ENCODE results near the gene KIF16B. TPM values are rescaled to one million over a fixed set of nuclear protein-coding genes. Genes with fewer than 3 reads are reported as not detected.

KIF16B gene
- total and polyA plus RNA-seq, 7 donors = 18.9 to 49.7 (median 22.4) TPM

DNA sequence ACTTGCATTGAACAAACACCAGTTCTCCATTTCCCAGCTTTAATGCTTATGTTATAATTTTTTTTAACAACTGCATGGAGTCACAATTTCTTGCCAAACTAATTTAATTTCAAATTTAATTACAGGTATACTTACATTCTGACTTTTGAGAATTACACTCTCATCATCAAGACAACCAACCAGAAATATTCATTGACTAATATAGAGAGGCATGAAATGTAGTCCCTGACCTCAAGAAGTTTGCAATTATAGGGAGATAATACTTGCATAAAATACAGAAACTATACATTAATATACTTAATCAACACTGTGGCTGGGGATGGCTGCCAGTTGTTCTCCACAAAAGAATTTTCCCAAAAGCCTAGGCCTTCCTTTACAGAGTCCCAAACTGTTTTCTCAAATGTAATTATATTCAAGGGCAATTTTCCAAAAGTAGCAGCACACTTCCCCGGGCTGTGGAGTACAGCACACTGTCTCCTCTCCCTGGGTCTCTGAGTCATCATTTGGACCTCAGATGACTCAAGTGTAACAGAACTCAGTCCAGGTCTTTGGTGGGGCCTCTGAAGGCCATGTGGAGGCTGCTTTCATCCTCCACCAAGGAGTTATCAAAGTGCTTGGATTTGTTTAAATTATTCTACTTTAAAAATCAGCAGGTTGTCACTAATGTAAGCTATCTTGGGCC is 114.1 kb downstream of the KIF16B start:
- H3K4me3 ChIP-seq = no peak overlapping the region
- TF ChIP-seq EP300 (IDR thresholded peaks at IDR 0.05) (no peak), POLR2A (IDR thresholded peaks at IDR 0.05) (no peak), POLR2AphosphoS5 (IDR thresholded peaks at IDR 0.05) (peak in 2 of 4 donors; percentile 12 to 35)
- no peaks in the 10 kb centered on the region for H3K36me3 ChIP-seq
- H3K27ac ChIP-seq = peak overlapping the region in 3 of 4 donors; percentile 27 to 49 (median 45)
- H3K27me3 ChIP-seq = no peaks in the 10 kb centered on the region
- WGBS, 2 donors = 38 to 52% methylated on average over 1 of the region's 1 CpG
- intact Hi-C loops (cut with DNase I) = no loop called here
- peaks cover 0 to 21% (median 10%) of the 10 kb centered on the region in 4 donors for H3K4me1 ChIP-seq
- peak; percentile 66 for DNase-seq
- H3K9me3 ChIP-seq = no peaks in the 10 kb centered on the region

DNA sequence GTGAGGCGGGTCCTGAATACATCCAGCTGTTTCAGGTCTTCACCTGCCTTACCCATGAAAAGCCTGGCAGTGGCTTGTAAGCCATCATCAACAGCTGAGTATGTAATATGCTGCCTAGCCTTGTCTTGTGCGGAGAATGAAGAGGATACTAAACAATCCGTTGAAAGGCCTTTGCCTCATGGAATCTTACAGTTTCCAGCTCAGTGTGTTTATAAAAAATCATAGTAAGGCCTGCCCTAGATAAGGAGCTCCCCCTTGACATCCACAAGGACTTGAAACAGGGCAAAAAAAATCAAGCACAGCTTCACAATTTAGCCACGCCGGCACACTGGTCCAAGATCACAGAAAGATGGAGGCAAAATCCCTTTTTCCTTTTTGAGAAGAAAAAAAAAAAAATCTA is 115.7 kb downstream of the KIF16B start:
- no peak for DNase-seq
- H3K36me3 ChIP-seq = no peaks in the 10 kb centered on the region
- no peak overlapping the region for H3K4me3 ChIP-seq
- H3K27me3 ChIP-seq = no peaks in the 10 kb centered on the region
- peaks cover 0 to 21% (median 10%) of the 10 kb centered on the region in 4 donors for H3K4me1 ChIP-seq
- intact Hi-C loops (cut with DNase I) = no loop called here
- 94 to 95% methylated on average over 5 of the region's 5 CpGs for WGBS, 2 donors
- no peak overlapping the region for H3K27ac ChIP-seq
- no peaks in the 10 kb centered on the region for H3K9me3 ChIP-seq
- TF ChIP-seq POLR2AphosphoS5 (IDR thresholded peaks at IDR 0.05) (no peak), POLR2A (IDR thresholded peaks at IDR 0.05) (no peak), EP300 (IDR thresholded peaks at IDR 0.05) (no peak)
- TF ChIP-seq, protein P1, sequence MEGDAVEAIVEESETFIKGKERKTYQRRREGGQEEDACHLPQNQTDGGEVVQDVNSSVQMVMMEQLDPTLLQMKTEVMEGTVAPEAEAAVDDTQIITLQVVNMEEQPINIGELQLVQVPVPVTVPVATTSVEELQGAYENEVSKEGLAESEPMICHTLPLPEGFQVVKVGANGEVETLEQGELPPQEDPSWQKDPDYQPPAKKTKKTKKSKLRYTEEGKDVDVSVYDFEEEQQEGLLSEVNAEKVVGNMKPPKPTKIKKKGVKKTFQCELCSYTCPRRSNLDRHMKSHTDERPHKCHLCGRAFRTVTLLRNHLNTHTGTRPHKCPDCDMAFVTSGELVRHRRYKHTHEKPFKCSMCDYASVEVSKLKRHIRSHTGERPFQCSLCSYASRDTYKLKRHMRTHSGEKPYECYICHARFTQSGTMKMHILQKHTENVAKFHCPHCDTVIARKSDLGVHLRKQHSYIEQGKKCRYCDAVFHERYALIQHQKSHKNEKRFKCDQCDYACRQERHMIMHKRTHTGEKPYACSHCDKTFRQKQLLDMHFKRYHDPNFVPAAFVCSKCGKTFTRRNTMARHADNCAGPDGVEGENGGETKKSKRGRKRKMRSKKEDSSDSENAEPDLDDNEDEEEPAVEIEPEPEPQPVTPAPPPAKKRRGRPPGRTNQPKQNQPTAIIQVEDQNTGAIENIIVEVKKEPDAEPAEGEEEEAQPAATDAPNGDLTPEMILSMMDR (IDR thresholded peaks at IDR 0.05) = no peak

DNA sequence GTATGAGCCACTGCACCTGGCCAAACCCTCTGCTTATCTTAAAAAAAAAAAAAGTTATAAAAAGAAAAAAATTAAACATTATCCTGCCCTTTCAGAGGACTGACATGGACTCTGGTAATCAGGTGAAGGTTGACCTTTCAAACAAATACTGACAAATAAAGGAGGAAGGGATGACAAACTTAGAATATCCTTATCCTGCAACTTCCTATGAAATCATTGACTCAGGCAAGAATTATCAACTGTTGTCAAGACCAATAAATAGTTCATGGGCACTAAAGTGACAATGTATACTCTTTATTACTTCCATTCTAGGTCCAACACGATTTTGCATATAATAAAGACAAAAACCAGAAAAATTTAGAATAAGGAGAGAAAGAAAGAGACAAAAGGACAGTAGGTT is 117.9 kb downstream of the KIF16B start:
- Histone ChIP-seq H3K4me1 (peaks cover 0 to 26% (median 18%) of the 10 kb centered on the region in 4 donors), H3K4me3 (no peak overlapping the region), H3K27me3 (no peaks in the 10 kb centered on the region), H3K36me3 (no peaks in the 10 kb centered on the region), H3K27ac (no peak overlapping the region), H3K9me3 (no peaks in the 10 kb centered on the region)
- 23 to 68% methylated on average over 1 of the region's 1 CpG for WGBS, 2 donors
- TF ChIP-seq, protein P1 (IDR thresholded peaks at IDR 0.05) = no peak
- no peak for TF ChIP-seq POLR2A (IDR thresholded peaks at IDR 0.05)
- TF ChIP-seq EP300 (IDR thresholded peaks at IDR 0.05) = no peak
- no peak for TF ChIP-seq POLR2AphosphoS5 (IDR thresholded peaks at IDR 0.05)
- no peak for DNase-seq
- intact Hi-C loops (cut with DNase I) = no loop called here

DNA sequence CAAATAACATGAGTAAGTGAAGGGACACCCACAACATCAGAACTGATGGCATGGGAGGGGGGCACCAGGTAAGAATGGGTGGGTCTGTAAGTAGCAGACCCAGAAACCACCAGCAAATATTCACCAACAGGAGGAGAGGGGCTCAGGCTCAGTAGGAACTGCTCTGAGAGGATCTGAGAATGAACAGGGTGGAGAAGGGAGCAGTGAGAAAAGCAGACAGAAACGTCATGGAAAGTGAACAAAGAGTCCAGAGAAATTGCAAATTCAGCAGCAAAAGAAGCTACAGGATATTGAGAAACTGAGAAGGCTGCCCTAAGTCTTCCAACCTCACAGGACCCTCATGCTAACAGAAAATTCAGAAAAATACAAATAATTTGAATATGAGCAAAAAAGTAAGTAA is 121.3 kb downstream of the KIF16B start:
- intact Hi-C loops (cut with DNase I) = no loop called here
- peak in 1 of 4 donors; percentile 8 for TF ChIP-seq EP300 (IDR thresholded peaks at IDR 0.05)
- peak in 1 of 4 donors; percentile 32 for TF ChIP-seq POLR2AphosphoS5 (IDR thresholded peaks at IDR 0.05)
- TF ChIP-seq POLR2A (IDR thresholded peaks at IDR 0.05) = no peak
- TF ChIP-seq, protein P1 (IDR thresholded peaks at IDR 0.05) = no peak
- H3K27ac ChIP-seq = no peak overlapping the region
- no peaks in the 10 kb centered on the region for H3K36me3 ChIP-seq
- no peaks in the 10 kb centered on the region for H3K9me3 ChIP-seq
- peaks cover 0 to 10% (median 5%) of the 10 kb centered on the region in 4 donors for H3K4me1 ChIP-seq
- H3K4me3 ChIP-seq = no peak overlapping the region
- WGBS, 2 donors = 65 to 88% methylated on average over 1 of the region's 1 CpG
- no peaks in the 10 kb centered on the region for H3K27me3 ChIP-seq
- DNase-seq = no peak

DNA sequence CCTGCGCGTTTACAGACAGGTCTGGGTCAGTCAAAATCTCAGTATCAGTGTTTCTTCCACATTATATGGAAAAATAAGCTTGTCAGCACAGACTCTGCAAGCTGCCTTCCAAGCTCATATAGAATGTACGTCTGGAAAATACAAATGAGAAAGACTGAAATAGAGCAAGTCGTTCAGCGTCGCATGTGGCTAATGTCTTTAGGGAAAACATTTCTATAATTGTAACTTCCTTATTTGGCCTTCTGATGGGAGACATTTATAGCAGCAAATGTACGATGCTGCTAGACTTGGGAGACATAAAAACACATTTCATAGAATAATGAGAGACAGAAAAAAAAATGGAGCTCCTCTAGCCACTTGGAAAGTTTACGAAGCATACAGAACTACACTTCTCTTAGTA is 122.2 kb downstream of the KIF16B start:
- TF ChIP-seq POLR2A (IDR thresholded peaks at IDR 0.05) (no peak), POLR2AphosphoS5 (IDR thresholded peaks at IDR 0.05) (no peak), EP300 (IDR thresholded peaks at IDR 0.05) (no peak)
- TF ChIP-seq, protein P1 (IDR thresholded peaks at IDR 0.05) = no peak
- Histone ChIP-seq H3K9me3 (no peaks in the 10 kb centered on the region), H3K27me3 (no peaks in the 10 kb centered on the region), H3K4me3 (no peak overlapping the region), H3K4me1 (peaks cover 0 to 10% (median 5%) of the 10 kb centered on the region in 4 donors), H3K27ac (no peak overlapping the region), H3K36me3 (no peaks in the 10 kb centered on the region)
- intact Hi-C loops (cut with DNase I) = no loop called here
- 74 to 89% methylated on average over 8 of the region's 8 CpGs for WGBS, 2 donors
- DNase-seq = no peak

All from sigmoid colon (tissue), 7 donors.